ENCODE data around the gene NCOA7. TPM values are rescaled to one million over a fixed set of nuclear protein-coding genes. Genes with fewer than 3 reads are reported as not detected.
"Not testable (repeated sequence)": the region's sequence is repeated elsewhere in the genome, so short reads cannot be mapped to it uniquely, and the experiment has no call there.

Gene NCOA7
- total RNA-seq, 1 experiment from 2014 or later = 51.0 TPM

GRCh38 chr6:125844989-125845388 is 54.2 kb downstream of the NCOA7 start:
- Histone ChIP-seq H4K20me1 (ENCODE audit: insufficient read depth) (no peaks in the 10 kb centered on the region; the same call in none of the 2 replicates), H3F3A (ENCODE audit: insufficient read depth, low read depth) (no peaks in the 10 kb centered on the region), H3K4me1 (replicated peaks; ENCODE audit: insufficient read depth) (no peaks in the 10 kb centered on the region), H3K27me3 (ENCODE audit: insufficient read depth, low read depth) (no peaks in the 10 kb centered on the region), H3K4me2 (no peak overlapping the region), H3K27ac (no peak overlapping the region), H3K9me2 (ENCODE audit: insufficient read depth) (no peaks in the 10 kb centered on the region), H3K36me3 (ENCODE audit: low read depth) (no peaks in the 10 kb centered on the region), H2AFZ (no peak overlapping the region), H3K9me3 (ENCODE audit: insufficient read depth, low read depth) (no peaks in the 10 kb centered on the region), H3K4me3 (no peak overlapping the region), H3K79me2 (ENCODE audit: low read depth) (0 out of 2 replicates have a peak, but pooled peaks cover 4% of the 10 kb centered on the region)
- TF ChIP-seq CTCF (conservative IDR thresholded peaks at IDR 0.05) (no peak), EZH2 (IDR thresholded peaks at IDR 0.05; ENCODE audit: low read depth) (no peak)
- intact Hi-C loops (cut with micrococcal nuclease; ENCODE audit: unreplicated experiment) = no loop called here
- ChIA-PET CTCF (no interaction called here), POLR2A (ENCODE audit: unreplicated experiment) (interaction anchor here (0.6 kb wide), 1 partner anchor 278 kb away, joined by 4 read pairs; no protein-coding TSS in a partner anchor)
- DNase-seq = no peak
- no TSS peak for BruUV-seq (replicated peaks)

- Histone ChIP-seq H3K9me3 (ENCODE audit: insufficient read depth, low read depth) (no peaks in the 10 kb centered on the region; the same call in 1 of the 2 replicates), H4K20me1 (ENCODE audit: insufficient read depth) (no peaks in the 10 kb centered on the region; the same call in none of the 2 replicates), H2AFZ (no peak overlapping the region), H3K27ac (no peak overlapping the region), H3K36me3 (ENCODE audit: low read depth) (no peaks in the 10 kb centered on the region), H3K4me1 (replicated peaks; ENCODE audit: insufficient read depth) (no peaks in the 10 kb centered on the region), H3K79me2 (ENCODE audit: low read depth) (0 out of 2 replicates have a peak, but pooled peaks cover 8% of the 10 kb centered on the region), H3K9me2 (ENCODE audit: insufficient read depth) (no peaks in the 10 kb centered on the region), H3K4me2 (no peak overlapping the region), H3K4me3 (no peak overlapping the region), H3K27me3 (ENCODE audit: insufficient read depth, low read depth) (no peaks in the 10 kb centered on the region), H3F3A (ENCODE audit: insufficient read depth, low read depth) (no peaks in the 10 kb centered on the region)
- CTCF ChIA-PET = no interaction called here
- no peak for TF ChIP-seq CTCF (conservative IDR thresholded peaks at IDR 0.05)
- no peak for TF ChIP-seq EZH2 (IDR thresholded peaks at IDR 0.05; ENCODE audit: low read depth)
- POLR2A ChIA-PET (ENCODE audit: unreplicated experiment) = no interaction called here
- BruUV-seq (replicated peaks) = no TSS peak
- intact Hi-C loops (cut with micrococcal nuclease; ENCODE audit: unreplicated experiment) = loop anchor here (2.0 kb wide), 1 partner anchor 14 kb away; no protein-coding TSS in a partner anchor
- DNase-seq = no peak
Measured at GRCh38 chr6:125846292-125847024, 55.7 kb downstream of the NCOA7 start.

GRCh38 chr6:125848286-125848685 is 57.5 kb downstream of the NCOA7 start:
- H3K9me2 ChIP-seq (ENCODE audit: insufficient read depth); H2AFZ ChIP-seq; intact Hi-C loops (cut with micrococcal nuclease; ENCODE audit: unreplicated experiment); H3K27me3 ChIP-seq (ENCODE audit: insufficient read depth, low read depth); H3K9me3 ChIP-seq (ENCODE audit: insufficient read depth, low read depth); H3K27ac ChIP-seq; H3F3A ChIP-seq (ENCODE audit: insufficient read depth, low read depth); H3K4me1 ChIP-seq (replicated peaks; ENCODE audit: insufficient read depth); POLR2A ChIA-PET (ENCODE audit: unreplicated experiment); H3K36me3 ChIP-seq (ENCODE audit: low read depth); DNase-seq; H3K4me2 ChIP-seq; BruUV-seq (replicated peaks); H4K20me1 ChIP-seq (ENCODE audit: insufficient read depth); H3K4me3 ChIP-seq; CTCF ChIA-PET: not testable (repeated sequence)
- peaks cover 21% of the 10 kb centered on the region; the same call in 1 of the 2 replicates for H3K79me2 ChIP-seq (ENCODE audit: low read depth)

All from PC-9 (cell line).